22Rv1 (cell line): ENCODE data around the gene ING3.

Source experiments
- H3K27ac ChIP-seq: fragments of 450-650 bp; 2 replicates; pipeline ENCODE4 v1.5.1; 2017
- ZFX ChIP-seq: fragments of 450-650 bp; IDR thresholded peaks from 2 replicates; pipeline ENCODE4 v1.6.1; 2017; ENCODE audit warnings: antibody characterized with exemption, borderline replicate concordance
- TF ChIP-seq, protein P1 (sequence below): fragments of 450-650 bp; IDR thresholded peaks from 2 replicates; pipeline ENCODE4 v1.5.1; 2017; ENCODE audit warnings: mild to moderate bottlenecking

Gene ING3

DNA sequence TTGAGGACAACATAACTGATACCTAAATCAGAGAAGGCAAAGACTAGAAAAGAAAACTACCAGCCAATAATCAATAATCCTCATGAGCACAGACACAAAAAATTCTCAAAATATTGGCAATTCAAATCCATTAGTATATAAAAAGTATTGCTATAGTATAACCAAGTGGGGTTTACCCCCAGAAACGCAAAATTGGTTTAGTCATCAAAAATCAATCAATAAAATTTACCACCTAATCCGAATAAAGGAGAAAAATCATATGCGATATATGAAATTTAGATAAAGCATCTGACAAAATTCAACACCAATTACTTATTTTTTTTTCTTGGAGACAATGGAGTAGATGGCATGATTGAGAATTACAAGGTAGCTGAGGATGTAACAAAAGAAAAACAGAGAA, 11.2 kb upstream of the ING3 start:
- TF ChIP-seq ZFX = no peak
- TF ChIP-seq, protein P1, sequence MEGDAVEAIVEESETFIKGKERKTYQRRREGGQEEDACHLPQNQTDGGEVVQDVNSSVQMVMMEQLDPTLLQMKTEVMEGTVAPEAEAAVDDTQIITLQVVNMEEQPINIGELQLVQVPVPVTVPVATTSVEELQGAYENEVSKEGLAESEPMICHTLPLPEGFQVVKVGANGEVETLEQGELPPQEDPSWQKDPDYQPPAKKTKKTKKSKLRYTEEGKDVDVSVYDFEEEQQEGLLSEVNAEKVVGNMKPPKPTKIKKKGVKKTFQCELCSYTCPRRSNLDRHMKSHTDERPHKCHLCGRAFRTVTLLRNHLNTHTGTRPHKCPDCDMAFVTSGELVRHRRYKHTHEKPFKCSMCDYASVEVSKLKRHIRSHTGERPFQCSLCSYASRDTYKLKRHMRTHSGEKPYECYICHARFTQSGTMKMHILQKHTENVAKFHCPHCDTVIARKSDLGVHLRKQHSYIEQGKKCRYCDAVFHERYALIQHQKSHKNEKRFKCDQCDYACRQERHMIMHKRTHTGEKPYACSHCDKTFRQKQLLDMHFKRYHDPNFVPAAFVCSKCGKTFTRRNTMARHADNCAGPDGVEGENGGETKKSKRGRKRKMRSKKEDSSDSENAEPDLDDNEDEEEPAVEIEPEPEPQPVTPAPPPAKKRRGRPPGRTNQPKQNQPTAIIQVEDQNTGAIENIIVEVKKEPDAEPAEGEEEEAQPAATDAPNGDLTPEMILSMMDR = no peak
- H3K27ac ChIP-seq = no peak overlapping the region

DNA sequence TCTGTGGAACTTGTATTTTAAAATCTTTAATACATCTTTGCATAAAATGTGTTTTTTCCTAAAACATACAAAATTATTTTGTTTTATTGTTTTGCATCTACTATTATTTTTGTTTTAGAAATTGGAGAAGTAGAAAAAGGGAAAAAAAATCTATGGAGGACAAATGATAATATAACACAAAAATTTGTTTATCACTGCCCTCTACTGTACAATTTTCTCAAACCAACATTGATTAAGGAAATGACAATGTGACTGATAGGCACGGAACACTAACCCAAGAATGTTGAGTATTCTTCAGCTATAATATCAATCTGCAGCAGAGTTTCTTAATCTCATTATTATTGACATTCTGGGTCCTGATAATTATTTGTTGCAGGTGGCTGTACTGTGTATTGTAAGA, 9.5 kb upstream of the ING3 start:
- H3K27ac ChIP-seq = no peak overlapping the region
- TF ChIP-seq, protein P1 = peak; percentile 66
- TF ChIP-seq ZFX = no peak

- H3K27ac ChIP-seq = no peak overlapping the region
- TF ChIP-seq ZFX = no peak
- TF ChIP-seq, protein P1 = no peak
Measured at GRCh38 chr7:120941856-120942255, 8.7 kb upstream of the ING3 start.

DNA sequence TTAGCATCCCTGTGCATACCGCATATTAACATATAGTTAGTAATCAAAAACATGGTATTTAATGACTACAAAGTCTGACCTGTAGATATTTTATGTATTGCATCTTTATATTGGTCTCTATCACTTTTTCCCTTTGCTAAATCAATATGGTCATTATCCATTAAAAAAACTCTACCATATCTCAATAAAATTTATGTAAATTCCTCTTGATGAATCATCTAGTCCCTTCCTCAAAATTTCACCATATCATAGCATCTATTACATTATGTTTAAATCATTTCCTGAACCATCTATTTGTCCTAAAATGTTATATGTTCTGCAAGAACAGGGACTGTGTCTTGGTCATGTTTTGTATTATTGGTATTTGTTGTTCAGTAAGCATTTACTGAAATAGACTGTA, 7.7 kb upstream of the ING3 start:
- TF ChIP-seq, protein P1 = no peak
- TF ChIP-seq ZFX = no peak

GRCh38 chr7:120944826-120945562, 5.6 kb upstream of the ING3 start:
- no peak overlapping the region for H3K27ac ChIP-seq
- TF ChIP-seq, protein P1 = no peak
- no peak for TF ChIP-seq ZFX

More for the DNA sequence above, 7.7 kb upstream of the ING3 start:
- no peak overlapping the region for H3K27ac ChIP-seq

DNA sequence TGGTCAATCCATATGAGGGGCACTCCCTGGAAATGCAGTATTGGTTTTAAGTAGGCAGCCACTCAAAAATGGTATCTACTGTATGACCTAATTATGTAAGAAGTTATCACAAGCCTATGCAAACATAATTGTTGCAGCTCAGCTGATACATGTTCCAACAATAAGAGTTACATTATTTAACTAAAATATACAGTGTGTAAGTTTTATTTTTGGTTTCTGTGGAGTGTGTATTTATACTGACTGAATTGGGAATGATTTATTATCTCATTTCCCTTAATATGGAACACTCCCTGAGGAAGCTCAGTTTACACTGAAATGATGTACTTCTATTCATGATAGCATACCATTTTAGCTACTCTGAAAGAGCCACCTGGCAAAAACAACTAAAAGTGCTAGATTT, 2.6 kb upstream of the ING3 start:
- no peak for TF ChIP-seq ZFX
- TF ChIP-seq, protein P1 = no peak
- no peak overlapping the region for H3K27ac ChIP-seq

GRCh38 chr7:120949393-120949911, 1.1 kb upstream of the ING3 start:
- peak overlapping the region; percentile 92 for H3K27ac ChIP-seq
- TF ChIP-seq, protein P1 = no peak
- TF ChIP-seq ZFX = no peak
